GM18511 (cell line): ENCODE results near the gene LRRC8A.
"Not testable (repeated sequence)": the region's sequence is repeated elsewhere in the genome, so short reads cannot be mapped to it uniquely, and the experiment has no call there.

Experiments used
- ATAC-seq: cut with Tn5 transposase; IDR thresholded peaks from one replicate; pipeline ENCODE4 v1.9.1; 2021; ENCODE audit warnings: mild to moderate bottlenecking, moderate library complexity; ENCODE audit not compliant: unreplicated experiment

Gene LRRC8A

GRCh38 chr9:128919402-128920089 is 37.6 kb downstream of the LRRC8A start:
- no peak for ATAC-seq

DNA sequence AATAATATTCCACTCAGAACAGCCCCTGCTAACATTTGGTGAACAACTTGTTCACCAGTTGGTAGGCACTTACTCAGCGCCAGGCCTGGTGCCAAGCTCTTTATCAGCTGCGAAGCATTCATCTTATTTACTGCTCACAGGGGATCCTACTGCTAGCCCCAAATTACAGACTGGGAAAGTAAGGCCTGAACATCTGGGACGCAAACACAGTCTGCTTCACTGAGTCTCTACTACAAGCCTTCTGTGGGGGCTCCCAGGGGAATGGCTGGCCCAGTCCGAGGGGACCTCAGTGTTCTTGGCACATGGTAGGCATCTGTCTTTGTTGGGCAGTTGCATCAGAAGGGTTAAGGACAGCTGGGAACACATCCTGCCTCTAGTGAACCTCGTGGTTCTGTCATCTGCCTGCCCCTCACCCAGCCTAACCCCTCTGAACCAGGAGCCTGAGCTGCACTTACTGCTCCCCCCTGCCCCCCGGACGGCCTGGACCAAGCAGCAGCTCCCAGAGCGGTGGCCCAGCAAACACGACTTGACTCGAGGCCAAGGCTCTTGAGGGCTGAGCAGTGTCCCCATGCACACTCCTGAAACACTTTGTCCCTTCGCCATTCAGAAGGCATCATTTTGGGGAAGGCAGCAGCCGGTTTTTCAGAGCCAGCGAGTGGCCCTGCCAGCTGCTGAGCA is 38.6 kb downstream of the LRRC8A start, which contains the start of gene PHYHD1:
Gene PHYHD1 (plus strand): TSS at position 602 of the 678 bp plus-strand sequence. CDS start 1,342 bp downstream, outside the sequence.
- no peak for ATAC-seq

GRCh38 chr9:128921881-128922763 is 40.2 kb downstream of the LRRC8A start:
- ATAC-seq, result no peak

DNA sequence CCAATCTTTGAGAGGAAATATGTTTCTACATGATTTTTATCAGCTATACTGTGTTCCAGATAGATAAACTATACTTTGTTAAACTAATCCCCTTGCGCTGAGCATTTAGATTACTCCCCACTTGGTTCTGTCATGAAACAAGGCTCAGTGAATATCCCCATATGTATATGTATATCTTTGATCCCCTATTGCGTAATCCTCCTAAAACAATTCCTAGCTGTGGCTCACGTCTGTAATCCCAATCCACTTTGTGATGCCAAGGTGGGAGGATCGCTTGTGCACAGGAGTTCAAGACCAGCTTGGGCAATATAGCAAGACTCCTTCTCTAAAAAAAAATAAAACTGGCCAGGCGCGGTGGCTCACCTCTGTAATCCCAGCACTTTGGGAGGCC is 41.6 kb downstream of the LRRC8A start:
- ATAC-seq, result no peak

- ATAC-seq, result no peak
These were observed 45.9 kb downstream of the LRRC8A start for GRCh38 chr9:128927731-128928411.

GRCh38 chr9:128928624-128929023 is 46.7 kb downstream of the LRRC8A start:
- no peak for ATAC-seq

- ATAC-seq, result no peak
These were observed 47.6 kb downstream of the LRRC8A start for GRCh38 chr9:128929560-128929959.

DNA sequence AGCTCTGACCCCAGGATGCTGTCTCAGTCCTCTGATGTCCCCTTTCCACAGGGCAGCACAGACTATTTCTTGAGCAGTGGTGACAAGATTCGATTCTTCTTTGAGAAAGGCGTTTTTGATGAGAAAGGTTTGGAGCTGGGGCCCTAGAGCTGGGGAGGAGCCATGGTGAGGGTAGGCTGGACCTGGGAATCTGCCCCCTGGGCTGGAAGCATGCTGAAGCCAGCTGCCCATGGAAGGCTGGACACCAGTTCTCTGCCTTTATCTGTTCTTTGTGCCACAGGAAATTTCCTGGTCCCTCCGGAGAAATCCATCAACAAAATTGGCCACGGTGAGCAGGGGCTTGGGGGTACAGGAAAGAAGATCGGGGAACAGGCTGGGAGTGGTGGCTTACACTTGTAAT is 51.8 kb downstream of the LRRC8A start:
- ATAC-seq, result no peak

- no peak for ATAC-seq
These were observed 54.4 kb downstream of the LRRC8A start for GRCh38 chr9:128936171-128936865.

GRCh38 chr9:128937310-128938165 is 55.6 kb downstream of the LRRC8A start:
- no peak for ATAC-seq

DNA sequence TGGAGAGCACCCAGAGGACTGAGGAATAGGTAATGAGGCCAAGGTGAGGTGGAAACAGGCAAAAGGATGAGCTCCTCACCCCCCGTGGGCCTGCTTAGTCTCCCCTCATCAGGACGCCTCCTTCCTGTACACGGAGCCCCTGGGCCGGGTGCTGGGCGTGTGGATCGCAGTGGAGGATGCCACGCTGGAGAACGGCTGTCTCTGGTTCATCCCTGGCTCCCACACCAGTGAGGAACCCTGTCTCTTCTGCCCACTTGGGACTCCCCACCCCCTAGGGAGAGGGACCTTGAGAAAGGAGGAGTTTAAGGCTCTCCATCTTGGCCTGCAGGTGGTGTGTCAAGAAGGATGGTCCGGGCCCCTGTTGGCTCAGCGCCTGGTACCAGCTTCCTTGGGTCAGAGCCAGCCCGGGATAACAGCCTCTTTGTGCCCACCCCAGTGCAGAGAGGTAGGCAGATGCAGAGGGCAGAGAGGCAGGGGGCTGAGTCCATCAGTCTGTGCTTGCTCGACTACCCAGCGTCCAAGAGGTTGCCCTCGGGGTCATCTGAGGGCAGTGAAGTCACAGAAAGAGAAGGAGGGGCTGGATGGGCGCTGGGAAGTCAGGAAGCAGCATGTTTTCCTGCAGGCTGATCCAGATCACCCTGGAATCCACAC is 58.5 kb downstream of the LRRC8A start:
- no peak for ATAC-seq

DNA sequence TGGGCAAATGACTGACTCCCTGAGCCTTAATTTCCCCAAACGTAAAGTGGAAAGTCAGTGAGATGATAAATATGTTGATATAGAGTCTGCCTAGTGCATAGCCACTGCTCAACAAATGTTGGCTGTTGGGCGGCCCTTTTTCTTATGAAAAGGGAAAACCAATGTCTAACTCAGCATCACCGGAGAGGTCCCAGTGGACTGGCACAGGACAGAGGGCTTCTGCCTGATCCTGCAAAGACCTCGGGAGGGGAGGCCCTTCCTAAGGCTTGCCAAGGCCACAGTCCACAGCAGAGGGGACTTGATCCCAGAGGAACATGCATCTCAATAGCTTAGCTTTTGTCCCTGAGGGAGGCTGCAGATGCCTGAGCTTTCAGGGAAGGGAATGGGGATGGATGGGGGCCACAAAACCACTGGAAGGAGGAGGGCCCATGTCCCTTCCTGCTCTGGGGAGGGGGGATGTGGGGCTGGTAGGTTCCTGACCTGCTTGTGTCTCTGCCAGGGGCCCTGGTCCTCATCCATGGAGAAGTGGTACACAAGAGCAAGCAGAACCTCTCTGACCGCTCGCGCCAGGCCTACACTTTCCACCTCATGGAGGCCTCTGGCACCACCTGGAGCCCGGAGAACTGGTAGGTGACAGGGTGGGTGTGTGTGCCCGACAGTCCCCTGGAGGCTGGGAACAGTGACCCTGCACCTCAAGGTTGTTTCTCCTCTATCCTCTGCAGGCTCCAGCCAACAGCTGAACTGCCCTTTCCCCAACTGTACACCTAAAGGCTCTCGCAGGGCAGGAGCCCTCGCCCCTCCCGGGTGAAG is 59.2 kb downstream of the LRRC8A start:
- no peak for ATAC-seq

DNA sequence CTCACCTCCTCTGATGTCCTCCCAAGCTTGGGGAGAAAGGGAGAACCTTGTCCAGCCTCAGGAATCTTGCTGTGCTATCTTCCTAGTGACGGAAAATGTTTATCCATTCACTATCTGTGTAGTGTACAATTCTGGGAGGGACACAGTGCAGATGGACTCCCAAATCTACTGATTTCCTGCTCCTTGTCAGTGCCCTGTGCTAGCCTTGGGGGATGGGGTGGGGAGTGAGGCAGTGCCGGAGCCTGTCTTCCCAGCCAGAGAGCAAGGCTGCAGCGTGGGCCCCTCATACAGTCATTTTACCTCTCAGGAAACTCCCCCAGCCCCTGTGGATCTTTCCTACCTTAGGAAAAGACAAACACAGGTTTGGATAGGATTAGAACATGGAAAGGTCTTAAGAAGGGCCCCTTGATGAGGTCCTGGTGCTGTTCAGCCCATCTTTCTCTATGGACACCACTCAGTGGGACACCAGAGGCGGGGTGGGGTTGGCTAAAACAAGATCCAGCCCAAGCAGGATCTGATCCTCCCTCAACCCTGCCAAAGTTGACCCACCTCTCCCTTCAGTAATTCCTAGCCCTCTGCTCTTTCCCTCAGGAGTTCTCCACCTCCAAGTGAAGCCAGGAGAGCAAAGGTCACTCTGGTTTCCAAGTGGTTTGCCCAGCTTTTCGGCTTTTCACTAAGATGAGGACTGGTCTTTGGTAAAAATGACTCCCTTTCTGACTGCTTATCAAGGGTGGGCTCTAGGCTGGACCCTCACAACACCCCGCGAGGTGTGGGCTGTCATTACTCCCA is 62.1 kb downstream of the LRRC8A start:
- ATAC-seq, result no peak

- not testable (repeated sequence) for ATAC-seq
These were observed 63.0 kb downstream of the LRRC8A start for GRCh38 chr9:128944966-128945365.

DNA sequence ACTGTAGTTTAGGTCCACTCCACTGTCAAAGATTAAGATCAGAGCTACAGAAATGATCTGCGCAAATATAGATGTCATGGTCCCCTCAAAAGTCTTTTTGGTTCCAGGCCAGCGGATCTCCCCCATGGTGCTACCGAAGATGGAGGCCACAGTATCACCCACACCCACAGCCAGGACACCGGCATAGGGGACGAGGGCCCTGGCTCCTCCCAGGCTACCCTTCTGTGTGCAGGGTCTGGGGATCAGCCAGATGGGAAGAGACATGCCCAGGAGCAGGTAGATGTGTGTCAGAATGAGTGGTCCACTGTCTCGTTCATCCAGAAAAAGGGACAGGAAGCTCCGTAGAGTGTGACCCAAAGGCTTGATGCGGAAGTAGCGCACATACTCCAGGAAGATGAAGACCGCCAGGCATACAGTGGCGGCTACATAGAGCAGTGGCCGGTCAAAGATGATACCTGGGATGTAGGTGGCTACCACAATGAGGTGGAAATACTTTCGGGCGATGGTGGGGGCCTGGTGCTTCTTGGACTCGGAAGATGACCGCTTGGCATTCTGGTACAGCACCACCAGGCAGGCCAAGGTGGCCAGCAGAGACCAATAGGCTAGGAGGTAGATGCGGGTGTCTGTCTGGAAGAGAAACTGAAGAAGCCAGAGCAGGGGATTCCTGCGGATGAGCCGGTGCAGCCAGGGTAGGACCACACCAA is 64.0 kb downstream of the LRRC8A start:
- no peak for ATAC-seq

DNA sequence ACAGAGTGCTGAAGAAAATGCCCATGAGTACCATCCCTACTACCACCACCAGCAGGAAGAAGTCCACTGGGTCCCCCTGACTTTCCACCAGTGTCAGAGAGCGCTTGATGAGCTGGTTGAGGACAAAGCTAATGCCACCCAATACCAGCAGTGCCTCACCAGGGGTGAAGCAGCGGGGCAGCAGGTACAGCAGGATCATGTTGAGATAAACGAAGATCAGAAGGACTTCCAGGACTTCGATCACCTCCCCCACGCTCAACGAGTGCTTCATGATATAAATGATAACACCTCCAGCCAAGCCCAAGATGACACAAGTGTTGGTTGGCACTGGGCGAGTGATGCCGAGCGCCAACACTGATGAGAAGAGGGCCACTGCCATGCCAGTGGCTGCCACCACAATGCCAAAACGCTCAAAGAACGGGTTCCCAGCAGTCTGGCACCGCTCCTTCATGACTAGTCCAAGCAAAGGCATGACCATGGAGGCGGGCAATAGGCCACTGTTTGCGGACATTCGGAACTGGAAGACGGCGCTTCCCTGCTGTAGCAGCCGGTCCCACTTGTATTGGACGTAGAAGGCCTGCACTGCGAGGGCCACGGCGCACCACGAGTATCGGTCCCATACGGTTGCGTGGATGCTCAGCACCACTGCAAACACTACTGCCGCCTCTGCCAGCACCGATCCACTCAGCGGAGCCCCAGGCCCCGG is 64.8 kb downstream of the LRRC8A start:
- no peak for ATAC-seq
